Activated CD8-positive, alpha-beta T cell treated with anti-CD3 and anti-CD28 coated beads for 36 hours (primary cell): ENCODE measurements around the gene HJURP. TPM values are rescaled to one million over a fixed set of nuclear protein-coding genes. Genes with fewer than 3 reads are reported as not detected.

Experiments used
- ATAC-seq: fragments of 200-7000 bp; cut with Tn5 transposase; one replicate; pipeline ENCODE4 v1.10.0; 2021; ENCODE audit warnings: mild to moderate bottlenecking, moderate library complexity
- CTCF ChIA-PET: fragments of 350-600 bp; sonication (Branson Sonifier 250); formaldehyde crosslinking; loops from one replicate; lab custom pipeline; 2021; ENCODE audit warnings: antibody characterized with exemption; lab: Charles Lee
- POLR2A ChIA-PET: fragments of 350-600 bp; sonication (Branson Sonifier 250); formaldehyde crosslinking; loops from one replicate; lab custom pipeline; 2021; ENCODE audit warnings: antibody characterized with exemption; lab: Charles Lee
- DNase-seq: peaks from one replicate; pipeline ENCODE4 v3.0.0-alpha.2; 2020
- H3K27ac Mint-ChIP-seq: one replicate; pipeline ENCODE4 v1.8.0; 2021; ENCODE audit warnings: mild to moderate bottlenecking, mixed read lengths
- H3K27me3 Mint-ChIP-seq: one replicate; pipeline ENCODE4 v1.8.0; 2021; ENCODE audit warnings: mixed read lengths
- H3K36me3 Mint-ChIP-seq: one replicate; pipeline ENCODE4 v1.8.0; 2021; ENCODE audit warnings: low read depth, mixed read lengths
- H3K4me1 Mint-ChIP-seq: one replicate; pipeline ENCODE4 v1.8.0; 2021; ENCODE audit warnings: low read depth, mixed read lengths
- H3K4me3 Mint-ChIP-seq: one replicate; pipeline ENCODE4 v1.8.0; 2021; ENCODE audit warnings: mild to moderate bottlenecking, moderate library complexity, mixed read lengths
- H3K9me3 Mint-ChIP-seq: one replicate; pipeline ENCODE4 v1.8.0; 2021; ENCODE audit warnings: mixed read lengths
- CTCF ChIP-seq: fragments of 200-600 bp; IDR thresholded peaks from one replicate; pipeline ENCODE4 v1.8.0; 2022; ENCODE audit warnings: antibody characterized with exemption, mild to moderate bottlenecking
- intact Hi-C: fragments of 100-400 bp; cut with micrococcal nuclease; formaldehyde crosslinking; loops from one replicate; pipeline ENCODE4 v1.10.0; 2022
- total RNA-seq, 2 experiments: library from RNA; stranded (reverse); gene quantifications; one replicate each; pipeline ENCODE4 v1.2.3, GENCODE V29; 2021

Gene HJURP
- total RNA-seq, 2 experiments from 2014 or later: 79.8 to 83.6 TPM

DNA sequence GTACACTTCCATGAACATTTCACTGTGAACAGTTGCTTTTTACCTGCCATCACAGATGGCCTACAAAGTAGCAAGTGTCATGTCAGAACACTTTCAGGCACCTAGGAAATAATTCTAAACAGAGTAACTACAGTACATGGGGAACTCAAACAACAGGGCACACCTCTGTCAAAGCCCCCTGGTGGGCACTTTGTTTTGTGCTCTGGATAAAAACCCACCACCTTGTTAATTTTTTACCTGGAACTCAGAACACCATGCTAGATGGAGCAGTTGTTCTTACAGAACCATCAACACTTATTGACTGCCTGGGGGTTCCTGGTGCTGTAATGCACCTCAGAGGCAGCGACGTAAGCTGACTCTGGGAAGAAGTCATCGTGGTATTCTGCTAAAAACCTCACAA, 11.5 kb upstream of the HJURP start:
- TF ChIP-seq CTCF: peak; percentile 40
- intact Hi-C loops: no loop called here
- H3K9me3 Mint-ChIP-seq: peaks cover 8% of the 10 kb centered on the region
- ATAC-seq (no peak), DNase-seq (peak; percentile 31)
- peaks cover 4% of the 10 kb centered on the region for H3K27me3 Mint-ChIP-seq
- no peak overlapping the region for H3K4me3 Mint-ChIP-seq
- ChIA-PET CTCF (interaction anchor here (1.2 to 3.0 kb wide), 4 partner anchors 8 to 210 kb away, joined by 4 to 23 read pairs (median 4); no protein-coding TSS in a partner anchor), POLR2A (no interaction called here)
- H3K4me1 Mint-ChIP-seq: peaks cover 3% of the 10 kb centered on the region
- no peak overlapping the region for H3K27ac Mint-ChIP-seq
- H3K36me3 Mint-ChIP-seq: peaks cover 23% of the 10 kb centered on the region

DNA sequence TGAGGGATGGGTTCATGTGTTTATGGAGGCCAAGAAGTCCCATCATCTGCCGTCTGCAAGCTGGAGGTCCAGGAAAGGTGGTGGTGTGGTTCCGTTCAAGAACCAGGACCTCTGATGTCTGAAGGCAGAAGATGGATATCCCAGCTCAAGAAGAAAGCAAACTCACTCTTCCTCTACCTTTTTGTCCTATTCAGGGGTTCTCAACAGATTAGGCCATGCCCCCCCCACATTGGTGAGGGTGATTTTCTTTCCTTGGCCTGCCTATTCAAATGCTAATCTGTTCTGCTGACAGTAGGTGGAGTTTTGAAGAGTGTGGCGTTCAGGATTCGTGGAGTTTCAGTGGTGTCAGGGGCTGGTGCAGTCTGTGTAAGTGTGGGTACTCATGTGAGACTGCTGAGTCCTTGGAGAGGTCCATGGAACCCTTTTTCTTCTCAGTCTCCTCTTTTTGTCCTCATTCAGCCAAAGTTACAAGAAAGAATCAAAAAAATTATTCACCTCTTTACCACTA, 8.0 kb upstream of the HJURP start:
- peaks cover 5% of the 10 kb centered on the region for H3K9me3 Mint-ChIP-seq
- ChIA-PET POLR2A (no interaction called here), CTCF (no interaction called here)
- ATAC-seq (no peak), DNase-seq (no peak)
- H3K27me3 Mint-ChIP-seq: no peaks in the 10 kb centered on the region
- peaks cover 2% of the 10 kb centered on the region for H3K4me1 Mint-ChIP-seq
- H3K4me3 Mint-ChIP-seq: no peak overlapping the region
- H3K36me3 Mint-ChIP-seq: peaks cover 16% of the 10 kb centered on the region
- no peak overlapping the region for H3K27ac Mint-ChIP-seq
- intact Hi-C loops: no loop called here
- no peak for TF ChIP-seq CTCF

- intact Hi-C loops: no loop called here
- no peak for TF ChIP-seq CTCF
- Mint-ChIP-seq H3K9me3 (no peaks in the 10 kb centered on the region), H3K4me1 (peaks cover 15% of the 10 kb centered on the region), H3K27ac (no peak overlapping the region), H3K36me3 (peaks cover 9% of the 10 kb centered on the region), H3K27me3 (peaks cover 2% of the 10 kb centered on the region), H3K4me3 (no peak overlapping the region)
- DNase-seq (no peak), ATAC-seq (no peak)
- POLR2A ChIA-PET: no interaction called here
- CTCF ChIA-PET: interaction anchor here (0.9 to 2.4 kb wide), 17 partner anchors 9 to 687 kb away, joined by 3 to 23 read pairs (median 4); partner anchors contain the start of gene MSL3B
Measured at GRCh38 chr2:233858331-233858730, 4.0 kb upstream of the HJURP start.

DNA sequence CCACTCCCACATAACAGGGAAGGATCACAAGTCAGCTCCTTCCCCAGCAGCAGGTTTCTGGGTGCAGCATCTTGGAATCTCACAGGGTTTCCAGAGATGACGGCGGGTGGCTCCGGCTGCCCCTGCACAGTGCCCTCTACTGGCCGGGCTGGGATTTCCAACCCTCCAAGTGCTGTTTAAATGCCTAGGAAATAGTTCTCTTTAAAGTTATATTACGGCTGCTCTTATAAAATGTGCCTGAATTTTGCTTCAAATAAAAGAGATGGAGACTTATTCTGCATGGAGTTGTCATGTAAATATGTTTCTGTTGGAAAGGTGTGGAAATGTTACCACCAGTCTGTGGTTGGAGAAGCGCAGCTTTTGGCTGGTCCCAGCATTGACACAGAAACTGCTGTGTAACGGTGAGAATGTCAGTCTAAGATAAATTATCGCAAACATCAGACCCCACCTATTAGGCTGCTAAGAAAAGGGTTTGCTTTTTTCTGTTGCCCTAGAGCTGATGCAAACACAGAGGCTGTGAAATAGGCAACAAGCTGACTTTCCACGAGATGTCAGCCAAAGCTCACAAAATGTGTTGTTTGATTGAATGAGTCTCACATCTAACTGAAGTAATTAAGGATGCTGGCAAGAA, 3.3 kb upstream of the HJURP start:
- Mint-ChIP-seq H3K4me1 (peaks cover 16% of the 10 kb centered on the region), H3K9me3 (no peaks in the 10 kb centered on the region), H3K27ac (no peak overlapping the region), H3K4me3 (no peak overlapping the region), H3K27me3 (peaks cover 2% of the 10 kb centered on the region), H3K36me3 (peaks cover 16% of the 10 kb centered on the region)
- DNase-seq (peak; percentile 76), ATAC-seq (no peak)
- intact Hi-C loops: no loop called here
- TF ChIP-seq CTCF: peak; percentile 96
- POLR2A ChIA-PET: no interaction called here
- CTCF ChIA-PET: interaction anchor here (0.6 to 2.4 kb wide), 22 partner anchors 9 to 688 kb away, joined by 3 to 23 read pairs (median 3); partner anchors contain the start of gene MSL3B

DNA sequence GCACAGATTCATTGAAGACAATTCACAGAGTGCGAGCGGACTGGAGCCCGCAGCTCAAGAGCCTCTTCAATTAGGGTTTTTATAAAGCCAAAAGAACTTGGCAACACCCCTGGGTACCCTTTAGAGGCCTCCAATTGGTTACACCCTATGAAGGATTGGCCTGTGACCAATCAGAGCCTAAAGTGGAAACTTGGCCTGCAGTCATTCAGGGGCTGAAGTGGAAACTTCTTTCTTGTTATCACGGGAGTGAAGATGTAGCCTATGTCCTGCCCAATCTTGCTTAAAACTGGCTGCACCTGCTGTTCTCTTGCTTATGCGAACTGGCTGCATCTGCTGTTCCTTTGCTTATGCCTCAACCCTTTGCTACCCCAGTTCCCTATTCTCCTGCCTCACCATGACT, 1.8 kb upstream of the HJURP start:
- no peak for ATAC-seq
- H3K36me3 Mint-ChIP-seq: peaks cover 30% of the 10 kb centered on the region
- H3K4me3 Mint-ChIP-seq: no peak overlapping the region
- H3K27ac Mint-ChIP-seq: no peak overlapping the region
- intact Hi-C loops: no loop called here
- H3K9me3 Mint-ChIP-seq: no peaks in the 10 kb centered on the region
- peaks cover 2% of the 10 kb centered on the region for H3K27me3 Mint-ChIP-seq
- H3K4me1 Mint-ChIP-seq: peaks cover 27% of the 10 kb centered on the region
- TF ChIP-seq CTCF: no peak
- DNase-seq: no peak
- ChIA-PET POLR2A (no interaction called here), CTCF (interaction anchor here (1.0 to 2.4 kb wide), 4 partner anchors 10 to 42 kb away, joined by 3 to 6 read pairs (median 4); partner anchors contain the start of gene MSL3B)
